ENCODE results near the gene ATXN1. TPM values are rescaled to one million over a fixed set of nuclear protein-coding genes. Genes with fewer than 3 reads are reported as not detected.

The ATXN1 gene
- total and polyA plus RNA-seq, 2 of the 8 experiments (the other 6 are each of a cell fraction or from before 2014, with no cell fraction given), result 1.6 to 4.0 TPM

- Histone ChIP-seq H3K79me1 (ENCODE audit: low read depth, low read length) (no peaks in the 10 kb centered on the region), H3K4ac (replicated peaks; ENCODE audit: insufficient read length, low read depth, low read length) (no peak overlapping the region), H2BK120ac (replicated peaks; ENCODE audit: low read depth, low read length) (no peak overlapping the region), H3K27me3 (replicated peaks in 1 of 4; ENCODE audit: control insufficient read depth in 3 of 4, extremely low read depth in 1 of 4, insufficient read depth in 3 of 4, low read length in 3 of 4) (no peaks in the 10 kb centered on the region), H2BK15ac (ENCODE audit: low read length) (no peak overlapping the region), H3K27ac (ENCODE audit: low read depth, low read length) (no peak overlapping the region), H4K91ac (replicated peaks; ENCODE audit: insufficient read length, low read length) (no peak overlapping the region), H3K18ac (ENCODE audit: extremely low read depth, low read length) (no peak overlapping the region), H2BK20ac (ENCODE audit: low read length) (no peak overlapping the region), H2BK12ac (ENCODE audit: low read depth, low read length) (no peak overlapping the region), H4K20me1 (replicated peaks in 1 of 2; ENCODE audit: control insufficient read depth in 1 of 2, insufficient read depth in 2 of 2, low read length in 2 of 2) (no peaks in the 10 kb centered on the region), H3K9ac (replicated peaks in 1 of 4; ENCODE audit: extremely low read depth in 1 of 4, low read depth in 3 of 4, low read length in 3 of 4) (no peak overlapping the region), H4K5ac (ENCODE audit: insufficient read length, low read depth, low read length) (no peak overlapping the region), H3K9me3 (ENCODE audit: insufficient read depth in 2 of 2, low read depth in 1 of 2, low read length in 1 of 2) (no peaks in the 10 kb centered on the region), H2AK5ac (ENCODE audit: low read depth, low read length) (no peak overlapping the region), H3K4me1 (replicated peaks in 1 of 4; ENCODE audit: control insufficient read depth in 3 of 4, insufficient read depth in 4 of 4, low read length in 3 of 4) (no peaks in the 10 kb centered on the region), H3K36me3 (ENCODE audit: control insufficient read depth in 2 of 4, insufficient read depth in 4 of 4, low read length in 3 of 4) (no peaks in the 10 kb centered on the region), H3K23ac (ENCODE audit: insufficient read length) (no peak overlapping the region), H2BK5ac (ENCODE audit: low read depth, low read length) (no peak overlapping the region), H3K14ac (ENCODE audit: insufficient read length) (no peak overlapping the region), H3K56ac (replicated peaks; ENCODE audit: insufficient read length, low read depth, low read length) (no peak overlapping the region), H3K79me2 (ENCODE audit: control insufficient read depth in 1 of 2, insufficient read depth in 2 of 2, low read length in 2 of 2) (no peaks in the 10 kb centered on the region), H2AFZ (ENCODE audit: low read length) (no peak overlapping the region), H4K8ac (ENCODE audit: extremely low read depth, insufficient read depth, low read length) (no peak overlapping the region), H3K23me2 (ENCODE audit: low read depth, low read length) (no peaks in the 10 kb centered on the region; the same call in 1 of the 2 replicates), H3K4me2 (ENCODE audit: insufficient read depth in 1 of 2, low read depth in 2 of 2, low read length in 2 of 2) (no peak overlapping the region), H3K4me3 (ENCODE audit: extremely low read depth in 1 of 4, insufficient read depth in 2 of 4, low read depth in 3 of 4, low read length in 4 of 4) (no peak overlapping the region)
- DNase-seq (ENCODE audit: low read depth in 1 of 2, low spot score in 2 of 2), result no peak
- ChIA-PET CTCF (ENCODE audit: partially characterized antibody) (interaction anchor here (1.2 to 2.2 kb wide), 4 partner anchors 10 to 93 kb away, joined by 3 to 5 read pairs (median 4); no protein-coding TSS in a partner anchor), POLR2A (ENCODE audit: partially characterized antibody) (no interaction called here)
- no peak for TF ChIP-seq SUZ12 (IDR thresholded peaks at IDR 0.05; ENCODE audit: low read length)
- TF ChIP-seq TCF12 (IDR thresholded peaks at IDR 0.05; ENCODE audit: low read depth, low read length), result no peak
- TF ChIP-seq HDAC6 (IDR thresholded peaks at IDR 0.05; ENCODE audit: low read depth, low read length), result no peak
- TF ChIP-seq KDM1A (IDR thresholded peaks at IDR 0.05; ENCODE audit: borderline replicate concordance, low read length), result no peak
- TF ChIP-seq TAF1 (IDR thresholded peaks at IDR 0.05; ENCODE audit: low read depth, low read length), result no peak
- TF ChIP-seq TAF7 (optimal IDR thresholded peaks at IDR 0.05; ENCODE audit: borderline replicate concordance, low read depth, low read length), result no peak
- TF ChIP-seq EGR1 (IDR thresholded peaks at IDR 0.05; ENCODE audit: borderline replicate concordance, low read depth, low read length), result no peak
- no peak for TF ChIP-seq MAFK (IDR thresholded peaks at IDR 0.05; ENCODE audit: low read depth, low read length)
- TF ChIP-seq SRF (IDR thresholded peaks at IDR 0.05; ENCODE audit: low read depth, low read length), result no peak
- TF ChIP-seq SAP30 (IDR thresholded peaks at IDR 0.05; ENCODE audit: insufficient read depth, insufficient replicate concordance, low read length), result no peak
- TF ChIP-seq NANOG (IDR thresholded peaks at IDR 0.05; ENCODE audit: insufficient read depth, low read depth, low read length, poor library complexity, severe bottlenecking), result no peak
- 94% methylated on average over 4 of the region's 4 CpGs; no CpG with 5 or more reads in 1 of the 2 experiments for WGBS, 2 experiments (ENCODE audit: extremely low coverage in 1 of 2, insufficient coverage in 1 of 2, insufficient read length in 1 of 2, insufficient replicate concordance in 2 of 2, low coverage in 1 of 2, low lambda C conversion rate in 2 of 2, missing lambda C conversion rate in 1 of 2)
- no peak for FAIRE-seq
Measured at GRCh38 chr6:16314296-16314695, 447.0 kb downstream of the ATXN1 start.
